Astrocyte (in vitro differentiated cells and primary cell): Measurements from ENCODE around the gene UBE2A.

Experiments used
- EZH2 ChIP-seq: IDR thresholded peaks from 2 replicates; pipeline ENCODE4 v1.6.1; 2012; ENCODE audit warnings: mild to moderate bottlenecking, low read length, inconsistent platforms; ENCODE audit not compliant: insufficient read depth
- TF ChIP-seq, protein P1 (sequence below): IDR thresholded peaks from 2 replicates; pipeline ENCODE4 v1.5.1; 2011; ENCODE audit warnings: low read depth, mild to moderate bottlenecking, inconsistent platforms, low read length, moderate library complexity; ENCODE audit not compliant: insufficient read depth

DNA sequence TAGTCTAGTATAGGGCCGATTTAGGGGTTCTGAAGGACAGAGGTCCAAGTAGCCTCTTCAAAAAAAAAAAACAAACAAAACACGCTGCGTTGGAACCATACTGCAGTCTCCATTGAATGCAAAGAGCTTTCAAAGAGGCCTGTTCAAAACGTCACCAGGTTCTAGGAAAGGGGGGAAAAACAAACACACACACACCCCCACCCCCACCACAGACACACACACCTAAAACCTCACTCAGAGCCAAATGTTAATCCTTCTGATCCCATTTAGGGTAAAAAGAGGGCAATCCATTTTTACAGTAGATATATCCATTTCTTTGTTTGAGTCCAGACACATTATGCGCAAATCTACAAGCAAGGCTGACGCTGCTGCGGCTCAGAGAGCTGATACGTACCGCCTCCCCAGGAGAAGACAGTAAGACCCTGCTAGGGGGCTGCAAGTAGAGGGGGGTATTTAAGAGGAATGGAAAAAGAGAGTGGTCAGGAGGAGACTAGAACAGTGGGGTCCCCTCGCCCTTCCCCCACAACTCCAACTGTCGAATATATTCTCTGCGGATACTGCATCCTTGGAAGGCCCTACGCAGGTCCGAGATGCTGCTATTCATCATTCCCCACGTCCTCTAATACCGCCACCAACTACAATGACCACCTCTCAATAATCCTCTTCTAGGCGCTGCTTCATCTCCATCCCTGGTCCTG lies 30.6 kb downstream of the UBE2A start:
- TF ChIP-seq, protein P1, sequence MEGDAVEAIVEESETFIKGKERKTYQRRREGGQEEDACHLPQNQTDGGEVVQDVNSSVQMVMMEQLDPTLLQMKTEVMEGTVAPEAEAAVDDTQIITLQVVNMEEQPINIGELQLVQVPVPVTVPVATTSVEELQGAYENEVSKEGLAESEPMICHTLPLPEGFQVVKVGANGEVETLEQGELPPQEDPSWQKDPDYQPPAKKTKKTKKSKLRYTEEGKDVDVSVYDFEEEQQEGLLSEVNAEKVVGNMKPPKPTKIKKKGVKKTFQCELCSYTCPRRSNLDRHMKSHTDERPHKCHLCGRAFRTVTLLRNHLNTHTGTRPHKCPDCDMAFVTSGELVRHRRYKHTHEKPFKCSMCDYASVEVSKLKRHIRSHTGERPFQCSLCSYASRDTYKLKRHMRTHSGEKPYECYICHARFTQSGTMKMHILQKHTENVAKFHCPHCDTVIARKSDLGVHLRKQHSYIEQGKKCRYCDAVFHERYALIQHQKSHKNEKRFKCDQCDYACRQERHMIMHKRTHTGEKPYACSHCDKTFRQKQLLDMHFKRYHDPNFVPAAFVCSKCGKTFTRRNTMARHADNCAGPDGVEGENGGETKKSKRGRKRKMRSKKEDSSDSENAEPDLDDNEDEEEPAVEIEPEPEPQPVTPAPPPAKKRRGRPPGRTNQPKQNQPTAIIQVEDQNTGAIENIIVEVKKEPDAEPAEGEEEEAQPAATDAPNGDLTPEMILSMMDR, result no peak
- no peak for TF ChIP-seq EZH2
